IPS-15b (cell line): ENCODE results near the gene MYO15A.

Source experiments
- H3K27me3 ChIP-seq: one replicate; pipeline ENCODE4 v1.6.1; 2013; ENCODE audit warnings: low read length; ENCODE audit not compliant: control insufficient read depth, insufficient read depth
- H3K36me3 ChIP-seq: one replicate; pipeline ENCODE4 v1.6.1; 2013; ENCODE audit warnings: low read length; ENCODE audit not compliant: control insufficient read depth, insufficient read depth
- H3K4me1 ChIP-seq: one replicate; pipeline ENCODE4 v1.6.1; 2013; ENCODE audit warnings: mild to moderate bottlenecking, low read length; ENCODE audit not compliant: control insufficient read depth, insufficient read depth
- H3K4me3 ChIP-seq: one replicate; pipeline ENCODE4 v1.5.1; 2013; ENCODE audit warnings: low read depth, low read length
- H3K9ac ChIP-seq: one replicate; pipeline ENCODE4 v1.6.1; 2013; ENCODE audit warnings: low read depth, mild to moderate bottlenecking, low read length
- H3K9me3 ChIP-seq: one replicate; pipeline ENCODE4 v1.6.1; 2013; ENCODE audit warnings: mild to moderate bottlenecking, low read length; ENCODE audit not compliant: control insufficient read depth, insufficient read depth

MYO15A gene

GRCh38 chr17:18087610-18088491 lies 20.7 kb upstream of the MYO15A start, which contains the start of gene DRG2:
DRG2 (plus strand) TSS chr17:18087948; CDS start chr17:18088024, 76 bp downstream.
- Histone ChIP-seq H3K27me3 (no peaks in the 10 kb centered on the region), H3K36me3 (peaks cover 3% of the 10 kb centered on the region), H3K4me1 (peaks cover 3% of the 10 kb centered on the region), H3K9me3 (no peaks in the 10 kb centered on the region), H3K4me3 (peak within 1 kb of the TSS; percentile 74), H3K9ac (peak within 1 kb of the TSS; percentile 89)

DNA sequence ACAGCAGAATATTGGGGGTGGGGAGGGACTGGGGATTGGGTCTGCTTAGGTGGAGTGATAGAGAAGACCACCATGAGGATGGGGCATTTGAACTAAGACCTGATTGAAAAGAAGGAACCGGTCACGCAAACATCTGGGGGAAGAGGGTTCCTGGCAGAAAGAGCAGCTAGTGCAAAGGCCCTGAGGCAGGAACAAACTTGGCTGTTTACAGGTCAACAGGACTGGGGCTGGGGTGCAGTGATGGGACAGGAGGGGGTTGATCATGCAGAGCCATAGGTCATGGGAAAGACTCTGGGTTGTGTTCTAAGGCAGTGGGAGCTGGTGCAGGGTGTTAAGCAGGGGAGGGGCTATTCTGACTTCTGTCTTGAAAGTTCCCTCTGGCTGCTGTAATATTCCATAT lies 18.9 kb upstream of the MYO15A start:
- H3K9me3 ChIP-seq = no peaks in the 10 kb centered on the region
- H3K9ac ChIP-seq = no peak overlapping the region
- peaks cover 3% of the 10 kb centered on the region for H3K4me1 ChIP-seq
- H3K36me3 ChIP-seq = peaks cover 12% of the 10 kb centered on the region
- H3K4me3 ChIP-seq = no peak overlapping the region
- no peaks in the 10 kb centered on the region for H3K27me3 ChIP-seq

GRCh38 chr17:18093616-18094408 lies 14.7 kb upstream of the MYO15A start:
- H3K4me1 ChIP-seq = peaks cover under 1% of the 10 kb centered on the region
- H3K36me3 ChIP-seq = peaks cover 25% of the 10 kb centered on the region
- H3K27me3 ChIP-seq = no peaks in the 10 kb centered on the region
- no peak overlapping the region for H3K4me3 ChIP-seq
- no peak overlapping the region for H3K9ac ChIP-seq
- H3K9me3 ChIP-seq = no peaks in the 10 kb centered on the region

GRCh38 chr17:18094409-18094807 lies 14.1 kb upstream of the MYO15A start:
- no peaks in the 10 kb centered on the region for H3K9me3 ChIP-seq
- H3K4me3 ChIP-seq = no peak overlapping the region
- H3K9ac ChIP-seq = no peak overlapping the region
- no peaks in the 10 kb centered on the region for H3K27me3 ChIP-seq
- H3K4me1 ChIP-seq = no peaks in the 10 kb centered on the region
- peaks cover 29% of the 10 kb centered on the region for H3K36me3 ChIP-seq

DNA sequence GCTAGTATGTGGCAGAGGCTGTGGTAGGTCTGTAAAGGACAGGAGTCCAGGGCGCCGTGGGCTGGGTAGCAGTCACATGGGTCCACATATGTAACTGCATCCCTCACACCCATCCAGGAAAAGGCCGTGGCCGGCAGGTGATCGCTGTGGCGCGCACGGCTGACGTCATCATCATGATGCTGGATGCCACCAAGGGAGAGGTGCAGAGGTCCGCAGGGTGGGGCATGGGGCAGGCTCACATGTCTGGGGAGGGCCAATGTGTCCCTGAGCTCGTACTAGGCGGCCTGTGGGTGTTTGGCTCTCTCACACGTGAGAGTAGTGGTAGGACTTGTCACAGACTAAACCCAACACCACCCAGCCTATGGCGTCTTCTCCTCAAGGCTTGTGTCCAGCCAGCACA lies 9.0 kb upstream of the MYO15A start:
- Histone ChIP-seq H3K4me1 (no peaks in the 10 kb centered on the region), H3K9ac (no peak overlapping the region), H3K36me3 (peaks cover 36% of the 10 kb centered on the region)

DNA sequence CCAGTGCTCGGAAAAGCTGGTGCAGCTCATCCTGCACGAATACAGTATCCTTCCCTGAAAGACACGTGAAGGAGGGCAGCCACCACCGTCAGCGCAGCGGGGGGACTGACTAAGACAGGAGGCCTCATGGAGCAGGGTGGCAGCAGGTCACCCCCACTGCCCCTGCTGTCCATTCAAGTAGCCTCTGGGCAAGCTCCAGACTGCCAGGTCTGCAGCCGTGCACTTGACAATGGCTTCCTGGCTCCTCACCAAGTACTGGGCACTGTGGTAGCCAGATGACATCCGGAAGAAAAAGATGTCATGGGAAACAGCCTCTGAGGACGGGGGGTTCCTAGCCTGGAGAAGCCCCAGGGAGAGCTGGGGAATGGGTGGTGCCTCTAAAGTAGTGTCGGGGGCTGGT lies 7.9 kb upstream of the MYO15A start:
- H3K4me1 ChIP-seq = no peaks in the 10 kb centered on the region

More for the DNA sequence above, 9.0 kb upstream of the MYO15A start:
- H3K9me3 ChIP-seq = no peaks in the 10 kb centered on the region
- no peak overlapping the region for H3K4me3 ChIP-seq
- no peaks in the 10 kb centered on the region for H3K27me3 ChIP-seq

GRCh38 chr17:18101828-18102227 lies 6.7 kb upstream of the MYO15A start:
- Histone ChIP-seq H3K4me3 (no peak overlapping the region), H3K9ac (no peak overlapping the region), H3K27me3 (no peaks in the 10 kb centered on the region), H3K9me3 (no peaks in the 10 kb centered on the region), H3K4me1 (no peaks in the 10 kb centered on the region), H3K36me3 (peaks cover 49% of the 10 kb centered on the region)

More for the DNA sequence above, 7.9 kb upstream of the MYO15A start:
- no peaks in the 10 kb centered on the region for H3K27me3 ChIP-seq
- no peak overlapping the region for H3K4me3 ChIP-seq
- peaks cover 42% of the 10 kb centered on the region for H3K36me3 ChIP-seq
- no peak overlapping the region for H3K9ac ChIP-seq
- no peaks in the 10 kb centered on the region for H3K9me3 ChIP-seq

DNA sequence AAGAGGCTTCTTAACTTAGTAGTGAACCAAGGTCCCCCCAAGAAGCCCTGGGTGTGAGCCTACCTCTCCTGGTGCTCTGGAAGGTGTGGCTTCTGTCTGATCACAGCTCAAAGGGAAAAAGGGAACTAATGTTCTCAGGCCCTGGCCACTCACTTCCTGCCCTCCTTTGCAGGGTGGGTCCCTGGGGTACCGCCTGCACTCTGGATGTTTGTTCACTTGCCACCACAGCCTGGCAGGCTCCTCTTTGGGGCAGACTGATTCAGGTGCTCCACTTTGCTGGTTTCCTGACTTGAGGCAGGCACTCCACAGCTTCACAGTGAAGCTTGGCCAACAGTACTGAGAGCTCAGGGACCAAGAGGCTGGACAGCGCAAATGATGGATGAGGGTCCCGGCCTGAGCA lies 5.9 kb upstream of the MYO15A start:
- Histone ChIP-seq H3K36me3 (peaks cover 49% of the 10 kb centered on the region), H3K27me3 (no peaks in the 10 kb centered on the region)

DNA sequence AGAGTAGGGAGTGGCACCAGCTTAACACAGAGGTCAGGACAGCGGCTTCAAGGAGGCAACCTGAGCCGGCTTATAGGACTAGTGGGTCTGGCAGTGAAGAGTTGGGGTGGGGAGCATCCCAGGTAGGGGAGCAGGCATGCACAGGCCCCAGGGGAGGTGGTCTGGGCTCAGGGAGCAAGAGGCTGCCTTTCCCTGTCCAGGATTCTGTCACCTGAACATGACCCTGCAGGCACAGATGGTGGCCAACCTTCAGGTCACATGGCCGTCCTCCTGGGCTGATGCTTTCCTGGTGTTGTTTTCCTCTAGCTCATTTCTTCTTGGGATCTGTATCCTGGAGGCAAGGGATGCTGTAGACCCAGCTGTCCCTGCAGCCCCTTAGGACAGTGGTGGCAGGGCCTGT lies 3.5 kb upstream of the MYO15A start:
- Histone ChIP-seq H3K27me3 (no peaks in the 10 kb centered on the region), H3K9me3 (no peaks in the 10 kb centered on the region), H3K4me1 (no peaks in the 10 kb centered on the region), H3K36me3 (peaks cover 34% of the 10 kb centered on the region), H3K4me3 (no peak overlapping the region), H3K9ac (no peak overlapping the region)

More for the DNA sequence above, 5.9 kb upstream of the MYO15A start:
- H3K9ac ChIP-seq = no peak overlapping the region
- no peaks in the 10 kb centered on the region for H3K4me1 ChIP-seq
- no peaks in the 10 kb centered on the region for H3K9me3 ChIP-seq
- no peak overlapping the region for H3K4me3 ChIP-seq

GRCh38 chr17:18105595-18105994 lies 3.0 kb upstream of the MYO15A start:
- Histone ChIP-seq H3K27me3 (no peaks in the 10 kb centered on the region), H3K9me3 (no peaks in the 10 kb centered on the region), H3K4me1 (no peaks in the 10 kb centered on the region), H3K36me3 (peaks cover 32% of the 10 kb centered on the region), H3K9ac (no peak overlapping the region), H3K4me3 (no peak overlapping the region)

DNA sequence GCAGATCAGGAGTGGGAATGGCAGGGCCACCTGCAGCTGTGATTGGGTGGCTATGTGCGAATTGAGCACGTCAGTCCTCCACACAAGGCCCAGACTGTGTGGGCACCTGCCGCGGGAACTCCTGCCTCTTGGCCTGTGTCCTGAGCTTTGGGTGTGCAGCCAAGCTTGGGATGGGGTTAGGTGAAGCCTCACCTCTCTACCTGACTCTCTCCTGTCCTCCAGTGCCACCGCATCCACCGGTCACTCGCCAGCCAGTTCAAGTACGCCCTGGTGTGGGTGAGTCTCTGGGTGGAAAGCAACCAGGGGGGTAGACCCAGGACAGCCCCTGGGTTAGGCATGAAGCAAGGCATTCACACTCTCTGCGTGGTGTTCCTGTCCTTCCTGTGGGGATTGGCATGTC lies 2.3 kb upstream of the MYO15A start:
- no peak overlapping the region for H3K9ac ChIP-seq
- H3K27me3 ChIP-seq = no peaks in the 10 kb centered on the region
- no peak overlapping the region for H3K4me3 ChIP-seq
- no peaks in the 10 kb centered on the region for H3K9me3 ChIP-seq
- peaks cover 28% of the 10 kb centered on the region for H3K36me3 ChIP-seq
- H3K4me1 ChIP-seq = no peaks in the 10 kb centered on the region
